HUES6 (cell line): ENCODE data around the gene PABPN1L.
"Not testable (repeated sequence)": the region's sequence is repeated elsewhere in the genome, so short reads cannot be mapped to it uniquely, and the experiment has no call there.

ENCODE experiments used
- H3K27ac ChIP-seq: 2 replicates; pipeline ENCODE4 v1.7.0; 2013; ENCODE audit warnings: low read depth, mild to moderate bottlenecking, low read length, inconsistent platforms
- H3K27me3 ChIP-seq: 2 replicates; pipeline ENCODE4 v1.6.1; 2013; ENCODE audit warnings: low read length; ENCODE audit not compliant: control insufficient read depth, insufficient read depth
- H3K36me3 ChIP-seq: 2 replicates; pipeline ENCODE4 v1.6.1; 2013; ENCODE audit warnings: low read length; ENCODE audit not compliant: control insufficient read depth, insufficient read depth
- H3K4me1 ChIP-seq: 2 replicates; pipeline ENCODE4 v1.6.1; 2013; ENCODE audit warnings: low read length; ENCODE audit not compliant: control insufficient read depth, insufficient read depth
- H3K4me3 ChIP-seq: 2 replicates; pipeline ENCODE4 v1.5.1; 2013; ENCODE audit warnings: low read depth, low read length
- H3K9ac ChIP-seq: one replicate; pipeline ENCODE4 v1.6.1; 2013; ENCODE audit warnings: mild to moderate bottlenecking, low read length
- H3K9me3 ChIP-seq: 2 replicates; pipeline ENCODE4 v1.6.1; 2013; ENCODE audit warnings: low read depth, low read length; ENCODE audit not compliant: control insufficient read depth, insufficient read depth

The PABPN1L gene

DNA sequence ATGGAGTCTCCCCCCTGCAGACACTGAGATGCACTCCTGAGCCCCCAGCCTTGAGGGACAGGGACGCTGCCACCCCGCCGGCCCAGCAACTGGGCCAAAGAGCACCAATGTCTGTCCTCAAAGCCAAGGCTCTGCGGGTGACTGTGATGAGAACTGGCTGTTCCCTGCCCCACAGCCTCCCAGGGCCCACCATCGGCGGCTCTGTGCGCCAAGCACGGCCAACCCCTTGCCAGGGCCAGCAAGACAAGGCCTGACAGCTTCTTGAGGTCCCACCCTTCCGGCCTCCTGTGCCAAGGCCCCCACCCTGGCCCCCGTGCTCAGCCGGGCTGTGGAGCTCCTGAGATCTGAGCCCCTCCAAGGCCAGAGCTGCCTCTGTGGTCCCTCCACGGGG lies 34.2 kb upstream of the PABPN1L start:
- H3K4me3 ChIP-seq, result no peak overlapping the region
- no peaks in the 10 kb centered on the region for H3K27me3 ChIP-seq
- H3K36me3 ChIP-seq, result no peaks in the 10 kb centered on the region
- H3K9me3 ChIP-seq, result no peaks in the 10 kb centered on the region
- no peak overlapping the region for H3K27ac ChIP-seq
- peaks cover 8% of the 10 kb centered on the region; the same call in 1 of the 2 replicates for H3K4me1 ChIP-seq
- no peak overlapping the region for H3K9ac ChIP-seq

DNA sequence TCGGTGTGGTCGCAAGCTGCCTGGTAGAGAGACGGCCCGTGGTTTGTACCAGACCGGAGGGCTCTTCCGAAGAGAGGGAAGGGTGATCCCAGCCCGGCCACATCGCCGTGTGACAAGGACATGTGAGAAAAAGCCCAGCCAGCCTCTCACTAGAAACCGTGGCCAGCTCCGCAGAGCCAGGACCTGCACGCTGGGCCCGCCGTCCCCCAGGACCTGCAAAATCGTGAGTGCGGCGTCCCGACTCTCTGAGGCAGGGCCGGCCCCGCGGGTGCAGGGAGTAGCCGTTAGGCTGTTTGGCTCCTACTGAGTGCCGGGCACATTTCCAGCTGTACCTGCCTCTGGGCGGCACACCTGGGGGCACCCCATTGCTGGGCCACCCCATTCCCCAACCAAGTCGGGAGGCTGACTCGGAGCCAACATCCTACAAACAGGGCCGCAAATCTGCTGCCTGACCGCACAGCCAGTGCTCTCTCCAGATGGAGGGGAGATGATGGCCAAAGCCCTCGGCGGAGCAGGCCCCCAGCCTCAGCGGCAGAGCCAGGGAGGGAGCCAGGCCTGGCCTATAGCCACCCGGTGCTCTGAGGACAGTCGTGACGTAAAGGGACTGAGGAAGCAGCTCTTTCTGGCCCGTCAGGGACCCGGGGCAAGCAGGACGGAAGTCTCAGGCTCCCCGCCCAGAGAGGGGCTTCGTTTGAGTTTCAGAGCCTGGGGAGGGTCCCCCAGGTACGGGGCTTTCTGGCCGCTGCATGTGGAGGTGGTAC lies 33.6 kb upstream of the PABPN1L start:
- H3K4me1 ChIP-seq, result peaks cover 7% of the 10 kb centered on the region; the same call in 1 of the 2 replicates
- no peaks in the 10 kb centered on the region for H3K27me3 ChIP-seq
- H3K36me3 ChIP-seq, result no peaks in the 10 kb centered on the region
- H3K9ac ChIP-seq, result no peak overlapping the region
- no peak overlapping the region for H3K27ac ChIP-seq
- H3K4me3 ChIP-seq, result no peak overlapping the region
- no peaks in the 10 kb centered on the region for H3K9me3 ChIP-seq

DNA sequence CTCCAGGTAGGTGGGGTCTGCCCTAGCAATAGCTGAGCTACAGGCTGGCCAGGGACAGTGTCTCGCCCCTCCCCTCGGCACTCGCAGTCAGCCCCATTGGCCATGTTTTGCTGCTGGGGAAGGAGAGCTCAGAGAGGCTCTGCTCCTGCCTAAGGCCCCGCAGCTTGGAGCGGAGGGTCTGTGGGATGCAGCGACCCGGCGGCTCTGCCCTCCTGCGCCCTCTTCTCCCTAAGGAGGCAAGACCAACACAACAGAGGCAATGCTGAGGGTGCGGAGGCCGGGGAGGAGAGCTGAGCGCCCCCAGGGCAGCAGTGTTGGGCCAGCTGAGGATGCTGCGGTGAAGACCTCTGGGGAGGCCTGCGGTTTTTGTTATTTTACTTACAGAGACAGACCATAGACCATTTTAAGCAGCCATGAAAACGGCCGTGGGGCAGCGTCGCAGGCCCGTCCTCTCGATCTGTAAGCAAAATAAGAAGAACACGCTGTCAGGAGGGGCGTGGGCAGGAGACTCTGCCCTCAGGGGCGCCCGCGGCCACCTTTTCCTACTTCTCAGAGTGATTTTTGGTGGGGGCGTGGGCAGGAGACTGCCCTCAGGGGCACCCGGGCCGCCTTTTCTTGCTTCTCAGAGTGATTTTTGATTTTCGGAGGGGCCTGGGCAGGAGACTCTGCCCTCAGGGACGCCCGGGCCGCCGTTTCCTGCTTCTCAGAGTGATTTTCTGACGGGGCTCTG lies 31.4 kb upstream of the PABPN1L start:
- Histone ChIP-seq H3K4me1 (peaks cover 7% of the 10 kb centered on the region; the same call in 1 of the 2 replicates), H3K36me3 (no peaks in the 10 kb centered on the region), H3K27ac (no peak overlapping the region), H3K4me3 (no peak overlapping the region), H3K9me3 (no peaks in the 10 kb centered on the region), H3K9ac (no peak overlapping the region), H3K27me3 (no peaks in the 10 kb centered on the region)

DNA sequence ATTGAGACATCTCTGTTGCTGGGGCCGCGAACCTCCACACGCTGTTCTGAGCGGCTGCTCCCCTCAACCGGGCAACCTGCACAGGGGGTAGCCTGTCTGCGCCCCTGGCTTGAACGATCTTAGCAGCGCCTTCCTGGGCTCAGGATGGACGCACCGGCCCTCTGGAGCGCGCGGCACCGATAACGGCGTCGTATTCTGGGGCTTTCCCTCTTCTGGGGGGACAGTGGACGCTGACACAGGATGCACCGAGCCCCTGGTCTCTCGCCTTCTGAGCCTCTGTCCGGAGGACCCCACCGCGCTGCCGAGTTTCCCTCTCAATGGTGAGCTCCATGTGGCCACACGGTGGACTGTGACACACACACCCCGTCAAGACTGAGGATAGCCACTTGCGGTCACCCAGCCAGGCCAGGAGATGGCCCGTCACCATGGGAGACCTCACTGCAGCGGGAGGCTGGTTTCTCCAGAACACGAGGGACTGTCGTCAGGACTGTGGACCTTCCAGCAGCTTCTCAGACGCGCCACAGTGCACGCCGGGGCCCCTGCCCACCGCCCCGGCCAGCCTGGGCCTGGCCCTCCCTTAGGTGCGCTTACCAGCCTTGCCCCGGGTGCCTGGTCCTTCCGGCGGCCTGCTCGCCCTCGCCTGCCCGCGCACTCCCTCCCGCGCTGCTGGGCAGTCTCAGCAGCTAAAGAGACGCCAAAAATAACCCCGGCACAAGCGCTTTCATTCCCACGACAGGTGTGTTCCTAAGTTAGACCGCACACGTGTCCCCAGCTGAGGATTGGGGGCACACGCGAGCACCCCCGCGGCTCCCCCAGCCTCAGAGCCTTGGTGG lies 30.0 kb upstream of the PABPN1L start:
- H3K27me3 ChIP-seq, result no peaks in the 10 kb centered on the region
- no peak overlapping the region for H3K4me3 ChIP-seq
- no peaks in the 10 kb centered on the region for H3K9me3 ChIP-seq
- H3K36me3 ChIP-seq, result no peaks in the 10 kb centered on the region
- H3K4me1 ChIP-seq, result no peaks in the 10 kb centered on the region
- no peak overlapping the region for H3K27ac ChIP-seq
- H3K9ac ChIP-seq, result no peak overlapping the region

DNA sequence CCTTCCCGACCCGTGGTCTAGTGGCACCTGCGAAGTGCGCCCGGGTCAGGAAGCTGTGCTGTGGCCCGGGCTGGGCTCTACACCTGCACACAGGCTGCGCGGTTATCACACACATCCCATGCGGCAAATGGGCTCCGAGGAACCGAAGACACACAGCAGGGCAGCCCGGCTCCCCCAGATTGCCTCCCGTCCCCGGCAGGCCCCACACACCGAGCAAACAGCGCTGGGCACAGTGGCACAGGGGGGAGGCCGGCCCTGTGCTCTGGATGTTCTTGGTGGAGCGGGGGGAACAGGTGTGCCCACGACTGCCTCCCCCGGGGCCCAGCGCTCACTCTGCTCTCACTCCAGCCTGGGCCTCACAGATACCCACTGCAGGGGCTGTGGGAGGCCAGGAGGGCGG lies 28.9 kb upstream of the PABPN1L start:
- Histone ChIP-seq H3K27me3 (no peaks in the 10 kb centered on the region), H3K4me3 (no peak overlapping the region), H3K9me3 (no peaks in the 10 kb centered on the region), H3K36me3 (no peaks in the 10 kb centered on the region), H3K27ac (no peak overlapping the region), H3K4me1 (no peaks in the 10 kb centered on the region), H3K9ac (no peak overlapping the region)

DNA sequence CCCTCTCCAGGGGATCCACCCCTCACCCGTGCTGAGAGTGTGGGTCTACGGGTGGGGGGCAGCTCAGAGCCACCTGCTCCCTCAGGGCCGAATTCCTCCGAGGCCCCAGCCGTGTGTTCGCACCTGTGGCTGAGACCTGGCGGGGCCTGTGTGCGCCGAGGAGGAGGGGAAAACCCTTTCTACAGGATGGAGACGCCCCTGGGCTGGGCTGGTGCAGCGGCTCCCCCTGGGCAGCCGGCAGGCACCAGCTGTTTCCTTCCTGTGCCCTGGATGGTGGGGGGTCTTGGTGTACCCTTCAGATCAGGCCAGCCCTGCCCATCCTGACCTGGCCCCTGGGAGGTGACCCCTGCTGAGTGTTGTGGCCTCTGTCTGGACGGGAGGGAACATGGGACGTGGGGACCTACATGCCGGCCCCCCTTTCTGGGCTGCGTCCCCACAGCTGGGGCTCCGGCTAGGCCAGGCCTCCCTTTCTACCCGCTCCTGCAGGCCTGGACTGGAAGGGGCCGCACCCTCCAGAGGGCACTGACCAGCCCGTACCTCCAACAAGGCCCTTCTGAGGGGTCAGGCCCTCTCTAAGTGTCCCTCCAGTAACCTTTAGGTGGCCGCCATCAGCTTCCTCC lies 28.3 kb upstream of the PABPN1L start:
- Histone ChIP-seq H3K36me3 (no peaks in the 10 kb centered on the region), H3K4me1 (no peaks in the 10 kb centered on the region), H3K27me3 (no peaks in the 10 kb centered on the region), H3K4me3 (no peak overlapping the region), H3K9me3 (0 out of 2 replicates have a peak, but pooled peaks cover 2% of the 10 kb centered on the region), H3K9ac (no peak overlapping the region), H3K27ac (no peak overlapping the region)

DNA sequence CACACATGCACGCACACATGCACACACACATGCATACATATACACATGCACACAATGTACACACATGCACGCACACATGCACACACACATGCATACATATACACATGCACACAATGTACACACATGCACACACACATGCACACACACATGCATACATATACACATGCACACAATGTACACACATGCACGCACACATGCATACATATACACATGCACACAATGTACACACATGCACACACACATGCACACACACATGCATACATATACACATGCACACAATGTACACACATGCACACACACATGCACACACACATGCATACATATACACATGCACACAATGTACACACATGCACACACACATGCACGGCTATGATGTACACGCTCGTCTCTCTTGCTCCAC lies 27.8 kb upstream of the PABPN1L start:
- H3K36me3 ChIP-seq, H3K4me1 ChIP-seq, H3K27ac ChIP-seq, H3K9ac ChIP-seq, H3K27me3 ChIP-seq, H3K9me3 ChIP-seq, H3K4me3 ChIP-seq: not testable (repeated sequence)

DNA sequence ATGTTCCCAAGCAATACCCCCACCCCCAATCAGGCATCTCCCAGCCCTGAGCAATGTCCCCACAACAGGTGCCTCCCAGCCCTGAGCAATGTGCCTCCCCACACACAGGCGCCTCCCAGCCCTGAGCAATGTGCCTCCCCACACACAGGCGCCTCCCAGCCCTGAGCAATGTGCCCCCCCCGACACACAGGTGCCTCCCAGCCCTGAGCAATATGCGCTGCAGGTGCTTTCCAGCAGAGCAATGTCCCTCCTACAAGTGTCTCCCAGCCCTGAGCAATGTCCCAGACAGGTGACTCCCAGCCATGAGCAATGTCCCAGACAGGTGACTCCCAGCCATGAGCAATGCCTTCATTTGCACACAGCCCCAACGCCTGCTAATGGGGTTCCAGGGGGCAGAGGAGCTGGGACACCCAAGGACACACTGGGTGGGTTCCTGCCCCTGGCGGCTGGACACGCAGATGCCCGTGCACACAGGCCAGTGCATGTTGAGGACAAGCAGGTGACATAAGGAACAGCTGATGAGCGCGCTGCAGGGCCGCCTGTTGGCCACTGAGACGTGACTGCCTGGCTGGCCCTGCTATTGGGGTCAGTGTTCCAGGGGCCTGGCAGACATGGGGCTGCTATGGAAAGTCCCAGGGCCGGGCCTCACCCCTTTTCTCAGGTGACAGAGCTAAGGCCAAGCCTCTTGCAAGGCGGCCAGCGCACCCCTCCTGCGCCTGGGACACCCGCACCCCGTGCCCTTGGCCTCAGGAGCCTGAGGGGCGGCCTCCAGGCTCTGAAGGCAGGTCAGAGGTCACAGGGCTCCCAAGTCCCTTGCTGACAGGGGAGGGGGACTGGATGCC lies 26.9 kb upstream of the PABPN1L start:
- H3K4me1 ChIP-seq, result no peaks in the 10 kb centered on the region
- no peak overlapping the region for H3K4me3 ChIP-seq
- no peaks in the 10 kb centered on the region for H3K36me3 ChIP-seq
- H3K27ac ChIP-seq, result no peak overlapping the region
- H3K9me3 ChIP-seq, result peaks cover 6% of the 10 kb centered on the region; the same call in 1 of the 2 replicates
- H3K27me3 ChIP-seq, result no peaks in the 10 kb centered on the region; the same call in 1 of the 2 replicates
- H3K9ac ChIP-seq, result no peak overlapping the region

DNA sequence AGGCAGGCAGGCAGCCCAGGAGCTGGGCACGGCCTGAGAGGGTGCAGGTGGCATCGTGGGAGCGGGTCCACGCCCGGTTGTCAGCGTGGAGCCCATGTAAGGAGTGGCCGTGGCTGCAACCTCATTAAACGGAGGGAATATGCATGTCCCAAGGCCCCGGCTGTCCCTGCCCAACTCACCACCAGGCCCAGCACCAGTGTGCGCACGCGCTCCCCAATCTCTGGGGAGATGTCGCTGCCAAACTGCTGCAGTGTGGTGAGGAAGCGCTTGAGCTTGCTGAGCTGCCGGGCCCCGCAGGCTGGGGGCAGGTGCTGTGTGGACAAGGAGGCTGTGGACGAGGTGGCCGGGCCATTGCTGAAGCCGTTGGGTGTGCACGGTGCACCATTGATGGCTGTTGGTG lies 25.6 kb upstream of the PABPN1L start:
- Histone ChIP-seq H3K27ac (no peak overlapping the region), H3K9ac (no peak overlapping the region), H3K4me3 (no peak overlapping the region), H3K27me3 (no peaks in the 10 kb centered on the region; the same call in 1 of the 2 replicates), H3K36me3 (no peaks in the 10 kb centered on the region), H3K4me1 (no peaks in the 10 kb centered on the region), H3K9me3 (peaks cover 6% of the 10 kb centered on the region; the same call in 1 of the 2 replicates)

DNA sequence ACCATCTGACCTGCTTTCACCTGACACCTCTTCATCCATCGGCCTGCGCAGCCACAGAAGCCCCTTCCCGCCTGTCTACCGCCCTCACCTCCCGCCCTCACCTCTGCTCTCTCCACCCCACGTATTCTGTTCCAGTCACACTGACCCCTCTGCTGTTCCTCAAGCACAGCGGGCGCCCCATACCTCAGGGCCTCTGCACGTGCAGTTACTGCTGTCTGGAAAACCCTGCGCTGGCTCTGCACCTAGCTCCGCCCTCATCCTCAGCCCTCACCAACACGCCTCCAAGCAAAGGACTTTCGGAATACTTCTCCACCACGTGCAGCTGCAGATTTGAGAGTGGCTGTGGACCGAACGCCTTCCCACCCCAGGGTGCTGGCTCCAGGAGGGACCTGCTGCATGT lies 24.6 kb upstream of the PABPN1L start:
- Histone ChIP-seq H3K27me3 (no peaks in the 10 kb centered on the region; the same call in 1 of the 2 replicates), H3K36me3 (no peaks in the 10 kb centered on the region), H3K27ac (no peak overlapping the region), H3K4me1 (no peaks in the 10 kb centered on the region), H3K9me3 (peaks cover 6% of the 10 kb centered on the region; the same call in 1 of the 2 replicates), H3K9ac (no peak overlapping the region), H3K4me3 (no peak overlapping the region)
